ENCODE measurements around the gene NBEAL1. TPM values are rescaled to one million over a fixed set of nuclear protein-coding genes. Genes with fewer than 3 reads are reported as not detected.
"Not testable (repeated sequence)": the region's sequence is repeated elsewhere in the genome, so short reads cannot be mapped to it uniquely, and the experiment has no call there.

The NBEAL1 gene
- total RNA-seq, 1 experiment from 2014 or later = 6.9 TPM

DNA sequence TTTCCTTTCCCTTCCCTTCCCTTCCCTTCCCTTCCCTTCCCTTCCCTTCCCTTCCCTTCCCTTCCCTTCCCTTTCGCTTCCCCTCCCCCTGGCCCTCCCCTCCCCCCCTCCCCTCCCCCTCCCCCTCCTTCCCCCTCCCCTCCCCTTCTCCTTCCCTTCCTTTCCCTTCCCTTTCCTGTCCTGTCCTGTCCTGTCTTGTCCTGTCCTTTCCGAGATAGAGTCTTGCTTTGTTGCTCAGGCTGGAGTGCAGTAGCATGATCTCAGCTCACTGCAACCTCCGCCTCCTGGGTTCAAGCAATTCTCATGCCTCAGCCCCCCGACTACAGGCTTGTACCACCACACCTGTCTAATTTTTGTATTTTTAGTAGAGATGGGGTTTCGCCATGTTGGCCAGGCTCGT, 24.5 kb downstream of the NBEAL1 start:
- DNase-seq (ENCODE audit: low read depth) = not testable (repeated sequence)

DNA sequence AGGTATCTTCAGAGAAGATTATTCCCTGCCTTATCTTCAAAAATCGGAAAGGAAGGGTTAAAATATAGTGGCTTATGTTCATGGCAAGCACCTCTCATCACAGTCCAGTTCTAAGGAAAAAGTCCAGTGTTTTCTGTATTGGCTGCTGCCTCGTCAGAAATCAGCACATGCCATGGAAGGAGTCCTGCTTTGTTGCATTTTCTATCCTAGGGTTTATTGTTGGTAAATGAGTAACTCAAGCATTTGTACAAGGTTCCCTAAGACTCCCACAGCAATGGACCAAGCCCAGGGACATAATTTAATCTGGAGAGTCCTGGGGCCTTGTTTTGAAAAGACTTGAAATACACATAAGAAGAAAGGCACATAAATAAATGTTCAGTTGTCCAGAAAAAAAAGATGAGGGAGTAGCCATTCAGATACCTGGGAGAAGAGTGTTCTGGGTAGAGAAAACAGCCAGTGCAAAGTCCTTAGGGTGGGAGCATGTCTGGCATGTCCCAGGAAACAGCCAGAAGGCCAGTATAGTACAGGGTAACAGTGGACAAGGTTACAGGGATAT, 26.4 kb downstream of the NBEAL1 start:
- DNase-seq (ENCODE audit: low read depth) = no peak

DNA sequence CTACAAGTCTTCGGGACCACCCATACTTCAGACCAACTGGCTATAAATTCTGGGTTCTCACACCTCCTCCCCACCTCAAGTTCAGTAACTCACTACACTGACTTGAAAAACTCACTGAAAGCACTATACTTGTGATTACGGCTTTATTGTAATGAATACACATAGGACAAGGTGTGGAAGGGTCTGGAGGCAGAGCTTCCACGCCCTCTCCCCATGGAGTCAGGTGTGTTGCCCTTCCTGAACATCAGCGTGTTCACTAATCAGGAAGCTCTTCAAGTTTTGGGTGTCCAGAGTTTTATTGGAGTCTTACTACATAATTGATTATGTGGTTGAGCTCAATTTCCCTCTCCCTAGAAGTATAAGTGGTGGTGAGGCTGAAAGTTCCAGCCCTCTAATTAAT, 27.5 kb downstream of the NBEAL1 start:
- no peak for DNase-seq (ENCODE audit: low read depth)

DNA sequence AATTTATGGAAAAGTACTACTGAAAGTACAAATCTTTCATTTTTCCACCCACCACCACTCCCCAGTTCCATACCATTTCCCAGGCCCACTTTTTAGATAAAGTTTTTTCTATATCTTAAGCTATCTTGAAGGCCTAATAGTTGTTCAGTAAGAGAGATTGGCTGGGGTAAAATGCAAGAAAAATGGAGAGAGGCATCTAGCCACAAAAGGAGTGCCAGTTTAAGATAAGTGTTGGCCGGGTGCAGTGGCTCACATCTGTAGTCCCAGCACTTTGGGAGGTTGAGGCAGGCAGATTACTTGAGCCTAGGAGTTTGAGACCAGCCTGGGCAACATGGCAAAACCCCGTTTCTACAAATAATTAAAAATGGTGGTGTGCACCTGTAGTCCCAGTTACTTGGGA, 28.6 kb downstream of the NBEAL1 start:
- DNase-seq (ENCODE audit: low read depth) = no peak

DNA sequence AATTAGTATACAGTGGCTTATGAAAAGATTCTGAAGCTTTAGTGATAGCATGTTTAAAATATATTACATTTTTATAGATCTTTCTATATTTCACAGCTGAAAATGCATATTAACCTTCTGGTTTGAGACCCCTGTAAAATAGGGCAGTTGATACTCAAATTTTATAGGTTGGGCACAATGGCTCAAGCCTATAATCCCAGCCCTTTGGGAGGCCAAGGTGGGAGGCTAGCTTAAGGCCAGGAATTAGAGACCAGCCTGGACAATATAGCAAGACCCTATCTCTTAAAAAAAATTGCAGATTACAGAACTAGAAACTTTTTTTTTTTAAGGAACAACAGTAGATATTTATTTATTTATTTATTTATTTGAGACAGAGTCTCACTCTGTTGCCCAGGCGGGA, 31.2 kb downstream of the NBEAL1 start:
- DNase-seq (ENCODE audit: low read depth) = no peak

DNA sequence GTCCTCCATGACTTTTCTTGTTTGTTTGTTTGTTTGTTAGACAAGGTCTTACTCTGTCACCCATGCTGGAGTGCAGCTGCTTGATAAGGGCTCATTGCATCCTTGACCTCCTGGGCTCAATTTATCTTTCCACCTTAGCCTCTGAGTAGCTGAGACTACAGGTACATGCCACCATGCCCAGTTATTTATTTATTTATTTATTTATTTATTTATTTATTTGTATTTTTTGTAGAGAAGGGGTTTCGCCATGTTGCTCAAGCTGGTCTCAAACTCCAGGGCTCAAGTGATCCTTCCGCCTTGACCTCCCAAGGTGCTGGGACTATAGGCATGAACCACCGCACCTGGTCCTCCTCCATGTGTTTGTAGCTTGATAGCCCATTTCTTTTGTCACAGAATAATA, 37.9 kb downstream of the NBEAL1 start:
- no peak for DNase-seq (ENCODE audit: low read depth)

DNA sequence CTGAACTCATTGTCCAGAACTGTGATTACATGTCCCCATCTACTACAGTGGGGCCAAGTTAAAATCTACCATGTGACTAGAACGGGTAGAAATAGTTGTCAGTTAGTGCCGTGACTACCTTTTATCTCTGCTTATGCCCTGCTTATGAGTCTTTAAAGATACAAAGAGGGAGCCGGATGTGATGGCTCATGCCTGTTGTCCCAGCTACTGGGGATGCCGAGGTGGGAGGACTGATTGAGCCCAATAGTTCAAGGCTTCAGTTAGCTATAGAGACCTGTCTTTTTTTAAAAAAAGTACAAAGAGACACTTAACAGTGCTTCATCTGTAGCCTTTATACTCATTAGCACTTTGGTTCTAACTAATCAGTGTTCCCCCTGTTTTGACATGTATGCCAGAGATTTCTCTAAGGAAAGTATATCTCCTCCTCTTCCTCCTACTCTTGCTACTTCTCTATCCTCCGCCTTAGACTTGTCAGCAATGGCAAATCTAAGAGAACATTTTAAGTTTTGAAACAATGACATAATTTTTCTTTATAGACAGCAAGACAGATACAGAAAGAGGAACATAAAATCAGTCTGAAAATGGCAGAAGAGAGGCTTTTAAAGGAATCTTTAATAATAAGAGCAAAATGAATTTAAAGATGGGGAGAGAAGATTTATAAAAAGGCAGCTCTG, 45.0 kb downstream of the NBEAL1 start:
- DNase-seq (ENCODE audit: low read depth) = no peak

DNA sequence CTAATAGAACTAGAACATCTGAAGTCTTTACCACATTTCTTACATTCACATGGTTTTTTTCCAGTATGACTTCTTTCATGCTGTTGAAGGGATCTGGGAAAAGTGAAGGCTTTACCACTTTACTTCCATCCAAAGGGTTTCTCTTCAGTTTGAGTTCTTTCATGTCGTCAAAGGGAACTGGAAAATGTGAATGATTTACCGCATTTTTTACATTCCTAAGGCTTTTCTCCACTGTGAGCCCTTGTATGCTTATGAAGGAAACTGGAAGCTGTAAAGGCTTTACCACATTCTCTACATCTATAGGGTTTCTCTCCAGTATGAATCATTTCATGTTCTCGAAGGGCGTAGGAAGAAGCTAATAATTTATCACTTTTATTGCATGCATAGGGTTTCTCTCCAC, 46.7 kb downstream of the NBEAL1 start:
- DNase-seq (ENCODE audit: low read depth) = peak; percentile 10

DNA sequence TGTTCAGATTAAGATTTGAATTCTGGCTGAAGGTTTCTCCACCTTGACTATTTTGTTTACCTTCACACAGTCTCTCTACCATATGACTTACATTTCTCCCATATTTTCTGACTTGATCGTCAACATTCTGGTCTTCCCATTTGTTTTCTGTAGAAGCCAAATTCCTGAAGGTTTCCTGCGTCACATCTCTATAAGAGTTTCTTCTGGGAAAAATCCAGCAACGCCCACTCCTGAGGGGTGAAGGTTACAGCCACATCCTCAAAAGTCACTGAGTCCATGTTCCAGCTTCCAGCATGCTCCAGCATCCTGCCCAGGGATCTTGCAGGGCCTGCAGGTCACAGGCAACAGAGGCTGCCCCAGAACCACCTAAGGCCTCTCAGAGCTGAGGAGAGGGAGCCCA, 47.5 kb downstream of the NBEAL1 start:
- no peak for DNase-seq (ENCODE audit: low read depth)

DNA sequence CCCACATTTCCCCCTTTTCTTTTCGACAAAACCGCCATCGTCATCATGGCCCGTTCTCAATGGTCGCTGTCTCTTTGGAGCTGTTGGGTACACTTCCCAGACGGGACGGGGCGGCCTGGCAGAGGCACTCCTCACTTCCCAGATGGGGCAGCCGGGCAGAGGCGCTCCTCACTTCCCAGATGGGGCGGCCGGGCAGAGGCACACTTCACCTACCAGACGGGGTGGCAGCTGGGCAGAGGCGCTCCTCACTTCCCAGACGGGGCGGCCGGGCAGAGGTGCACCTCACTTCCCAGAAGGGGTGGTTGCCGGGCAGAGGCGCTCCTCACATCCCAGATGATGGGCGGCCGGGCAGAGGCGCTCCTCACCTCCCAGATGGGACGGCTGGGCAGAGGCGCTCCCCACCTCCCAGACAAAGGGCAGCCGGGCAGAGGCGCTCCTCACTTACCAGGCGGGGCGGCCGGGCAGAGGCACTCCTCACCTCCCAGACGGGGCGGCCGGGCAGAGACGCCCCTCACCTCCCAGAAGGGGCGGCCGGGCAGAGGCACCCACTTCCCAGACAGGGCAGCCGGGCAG, 51.9 kb downstream of the NBEAL1 start:
- DNase-seq (ENCODE audit: low read depth) = not testable (repeated sequence)

DNA sequence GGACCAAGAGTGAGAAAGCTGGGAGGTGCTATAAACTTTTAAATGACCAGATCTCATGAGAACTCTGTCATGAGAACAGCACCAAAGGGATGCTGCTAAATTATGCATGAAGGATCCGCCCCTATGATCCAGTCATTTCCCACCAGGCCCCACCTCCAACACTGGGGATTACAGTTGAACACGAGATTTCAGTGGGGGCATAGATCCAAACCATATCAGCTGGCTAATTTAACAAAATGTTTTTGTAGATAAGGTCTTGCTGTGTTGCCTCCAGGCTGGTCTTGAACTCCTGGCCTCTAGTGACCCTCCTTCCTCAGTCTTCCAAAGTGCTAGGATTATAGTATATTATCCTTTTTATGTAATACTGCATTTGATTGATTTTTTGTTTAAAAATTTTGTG, 56.0 kb downstream of the NBEAL1 start:
- no peak for DNase-seq (ENCODE audit: low read depth)

DNA sequence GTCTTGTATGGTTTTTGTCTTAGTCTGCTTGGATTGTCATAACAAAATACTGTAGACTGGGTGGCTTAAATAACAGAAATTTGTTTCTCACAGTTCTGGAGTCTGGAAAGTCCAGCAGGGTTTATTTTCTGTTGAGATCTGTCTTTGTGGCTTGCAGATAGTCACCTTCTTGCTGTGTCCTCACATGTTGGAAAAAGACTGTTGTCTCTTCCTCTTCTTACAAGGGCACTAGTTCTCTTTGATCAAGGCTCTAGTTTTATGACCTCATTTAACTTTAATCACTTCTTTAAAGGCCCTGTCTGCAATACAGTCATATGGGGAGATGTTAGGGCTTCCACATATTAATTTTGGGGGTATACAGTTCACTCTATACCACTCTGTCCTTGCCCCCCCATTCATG, 56.5 kb downstream of the NBEAL1 start:
- DNase-seq (ENCODE audit: low read depth) = no peak

DNA sequence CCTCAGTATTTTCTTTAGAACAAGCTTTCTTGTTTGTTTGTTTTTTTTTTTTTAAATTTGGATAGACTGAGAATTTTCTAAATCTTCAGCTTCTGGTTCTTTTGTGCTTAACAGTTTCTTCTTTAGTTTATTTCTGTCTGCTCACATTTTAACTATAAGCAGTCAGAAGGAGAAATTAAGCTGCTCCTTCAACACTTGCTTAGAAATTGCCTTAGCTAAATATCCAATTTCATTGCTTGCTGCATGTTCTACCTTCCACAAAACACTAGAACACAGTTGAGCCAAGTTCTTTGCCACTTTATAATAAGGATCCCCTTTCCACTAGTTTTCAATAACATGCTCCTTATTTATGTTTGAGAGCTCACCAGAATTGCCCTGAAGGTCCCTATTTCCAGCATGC, 57.7 kb downstream of the NBEAL1 start:
- no peak for DNase-seq (ENCODE audit: low read depth)

DNA sequence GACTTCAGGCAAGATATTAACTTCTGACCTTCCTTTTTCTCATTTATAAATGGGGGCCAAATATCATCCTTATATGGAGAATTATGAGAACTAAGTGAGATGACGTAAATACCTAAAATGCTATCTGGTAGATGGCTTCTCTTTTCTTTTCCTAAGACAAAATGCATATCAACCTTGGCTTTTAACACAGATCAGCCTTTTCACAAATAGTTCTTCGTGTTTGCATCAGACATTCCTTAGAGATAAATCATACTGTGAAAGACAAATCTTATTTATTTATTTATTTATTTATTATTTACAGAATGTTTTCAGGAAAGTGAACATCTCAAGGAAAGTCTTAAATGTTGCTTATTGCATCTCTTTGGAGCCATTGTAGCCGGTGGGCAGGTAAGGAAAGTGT, 62.8 kb downstream of the NBEAL1 start:
- peak; percentile 8 for DNase-seq (ENCODE audit: low read depth)

DNA sequence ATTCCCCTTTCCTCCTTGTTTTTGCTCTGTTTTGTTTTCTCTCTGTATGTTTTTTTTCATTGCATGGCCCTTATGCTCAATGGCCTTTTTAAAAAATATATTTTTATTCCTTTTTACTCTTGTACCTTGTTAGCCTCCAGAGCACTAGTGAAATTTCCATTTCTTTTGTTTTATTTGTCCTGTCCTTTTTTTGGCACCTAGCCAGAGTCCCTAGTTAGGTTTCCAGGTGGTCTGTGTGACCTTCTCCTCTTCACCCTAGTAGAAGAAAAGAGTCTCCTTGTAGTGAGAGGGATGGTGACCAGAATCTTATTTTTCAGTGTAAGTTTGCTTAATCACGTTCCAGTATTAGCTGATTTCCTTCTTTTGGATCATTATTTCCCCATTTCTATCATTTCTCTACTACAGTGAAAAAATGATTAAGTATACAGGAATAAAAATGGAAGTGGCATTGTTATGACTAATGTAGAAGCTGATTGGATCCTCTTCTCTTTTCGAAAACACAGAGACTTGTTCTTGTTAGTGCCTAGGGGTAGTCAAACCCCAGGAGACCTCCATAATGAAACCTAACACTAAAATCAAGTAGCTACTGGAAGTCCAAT, 65.9 kb downstream of the NBEAL1 start:
- DNase-seq (ENCODE audit: low read depth) = no peak

DNA sequence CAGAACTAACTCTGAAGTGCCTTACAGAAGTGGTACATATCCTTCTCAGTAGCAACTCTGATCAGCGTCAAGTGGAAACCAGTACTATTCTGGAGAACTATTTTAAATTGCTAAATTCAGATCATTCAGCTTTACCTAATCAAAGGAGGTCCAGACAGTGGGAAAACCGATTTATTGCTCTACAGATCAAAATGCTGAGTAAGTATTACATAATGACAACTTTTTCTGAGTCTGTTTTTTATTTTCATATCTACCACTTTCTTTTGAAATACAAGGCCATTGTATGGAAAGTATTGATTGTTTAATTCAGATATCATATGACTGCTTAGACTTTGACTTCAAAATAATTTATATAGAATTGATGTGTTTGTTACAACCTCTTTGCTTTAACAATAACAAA, 68.7 kb downstream of the NBEAL1 start:
- DNase-seq (ENCODE audit: low read depth) = no peak

DNA sequence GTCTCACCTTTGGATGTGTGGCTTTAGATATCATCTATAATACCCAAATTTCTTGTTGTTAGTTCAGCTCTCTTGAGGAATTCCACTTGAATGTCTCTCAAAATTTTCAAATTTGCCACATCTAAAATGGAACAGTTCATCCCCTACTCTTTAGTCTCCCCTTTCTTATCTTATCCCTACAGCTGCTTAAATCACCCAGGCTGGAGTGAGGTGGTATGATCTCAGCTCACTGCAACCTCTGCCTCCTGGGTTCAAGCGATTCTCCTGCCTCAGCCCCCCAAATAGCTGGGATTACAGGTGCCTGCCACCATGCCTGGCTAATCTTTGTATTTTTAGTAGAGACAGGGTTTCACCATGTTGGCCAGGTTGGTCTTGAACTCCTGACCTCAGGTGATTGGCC, 71.7 kb downstream of the NBEAL1 start:
- not testable (repeated sequence) for DNase-seq (ENCODE audit: low read depth)

DNA sequence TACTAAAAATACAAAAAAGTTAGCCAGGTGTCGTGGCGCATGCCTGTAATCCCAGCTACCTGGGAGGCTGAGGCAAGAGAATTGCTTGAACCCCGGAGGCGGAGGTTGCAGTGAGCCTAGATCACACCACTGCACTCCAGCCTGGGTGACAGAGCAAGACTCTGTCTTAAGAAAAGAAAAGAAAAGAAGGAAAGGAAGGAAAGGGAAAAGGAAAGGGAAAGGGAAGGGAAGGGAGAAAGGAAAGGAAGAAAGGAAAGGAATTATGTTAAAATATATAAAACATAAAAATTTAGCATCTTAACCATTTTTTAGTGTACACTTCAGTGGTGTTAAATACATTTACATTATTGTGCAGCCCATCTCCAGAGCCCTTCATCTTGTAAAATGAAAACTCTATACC, 76.0 kb downstream of the NBEAL1 start:
- DNase-seq (ENCODE audit: low read depth) = not testable (repeated sequence)

DNA sequence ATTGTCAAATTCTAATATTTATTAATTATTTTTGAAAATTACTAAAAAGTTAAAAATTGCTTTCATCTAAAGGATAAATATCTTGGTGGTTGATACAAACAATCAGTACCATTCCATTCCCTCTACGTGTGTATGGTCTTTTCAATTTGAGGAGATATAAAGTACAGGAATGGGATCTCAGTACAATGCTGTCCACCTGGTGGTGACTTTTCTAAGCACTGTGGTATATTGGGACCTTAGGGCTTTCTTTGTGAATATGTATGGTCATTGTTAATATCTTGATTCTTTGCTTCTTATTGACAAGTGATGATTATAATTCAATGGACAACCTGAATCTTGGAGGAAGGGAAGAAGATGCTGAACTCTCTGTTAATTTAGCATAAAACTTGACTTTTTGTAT, 83.1 kb downstream of the NBEAL1 start:
- DNase-seq (ENCODE audit: low read depth) = peak; percentile 7

DNA sequence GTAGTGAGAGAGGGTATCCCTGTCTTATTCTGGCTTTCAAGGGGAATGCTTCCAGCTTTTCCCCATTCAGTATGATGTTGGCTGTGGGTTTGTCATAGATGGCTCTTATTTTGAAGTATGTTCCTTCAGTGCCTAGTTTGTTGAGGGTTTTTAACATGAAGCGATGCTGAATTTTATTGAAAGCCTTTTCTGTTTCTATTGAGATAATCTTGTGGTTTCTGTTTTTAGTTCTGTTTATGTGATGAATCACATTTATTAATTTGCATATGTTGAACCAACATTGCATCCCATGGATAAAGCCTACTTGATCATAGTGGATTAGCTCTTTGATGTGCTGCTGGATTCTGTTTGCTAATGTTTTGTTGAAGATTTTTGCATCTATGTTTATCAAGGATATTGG, 87.7 kb downstream of the NBEAL1 start:
- peak; percentile 30 for DNase-seq (ENCODE audit: low read depth)

DNA sequence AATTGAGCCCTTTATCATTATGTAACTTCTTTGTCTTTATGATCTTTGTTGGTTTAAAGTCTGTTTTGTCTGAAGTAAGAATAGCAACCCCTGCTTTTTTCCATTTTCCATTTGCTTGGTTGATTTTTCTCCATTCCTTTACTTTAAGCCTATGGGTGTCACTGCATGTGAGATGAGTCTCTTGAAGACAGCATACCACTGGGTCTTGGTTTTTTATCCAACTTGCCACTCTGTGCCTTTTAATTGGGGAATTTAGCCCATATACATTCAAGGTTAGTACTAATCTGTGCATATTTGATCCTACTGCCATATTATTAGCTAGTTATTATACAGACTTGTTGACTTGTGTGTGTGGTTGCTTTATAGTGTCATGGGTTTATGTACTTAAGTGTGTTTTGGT, 89.6 kb downstream of the NBEAL1 start:
- no peak for DNase-seq (ENCODE audit: low read depth)

DNA sequence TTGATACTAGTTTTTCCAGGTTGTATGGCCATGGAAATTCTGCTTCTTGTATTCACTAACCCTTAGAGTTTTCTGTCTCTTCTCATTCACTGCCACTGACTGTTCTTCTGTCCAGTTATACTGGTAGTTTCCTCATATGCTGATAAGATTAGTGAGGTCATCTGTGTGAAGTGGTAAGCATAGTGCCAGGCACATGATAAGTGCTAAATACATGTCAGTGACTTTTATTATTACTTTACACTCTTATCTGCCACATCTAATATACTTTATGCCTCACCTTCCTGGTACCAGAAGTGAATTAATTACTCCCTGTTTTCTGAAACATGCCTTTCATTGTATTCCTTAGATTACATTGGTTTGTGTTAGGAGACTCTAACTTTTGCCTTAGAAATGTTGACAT, 91.3 kb downstream of the NBEAL1 start:
- DNase-seq (ENCODE audit: low read depth) = no peak

DNA sequence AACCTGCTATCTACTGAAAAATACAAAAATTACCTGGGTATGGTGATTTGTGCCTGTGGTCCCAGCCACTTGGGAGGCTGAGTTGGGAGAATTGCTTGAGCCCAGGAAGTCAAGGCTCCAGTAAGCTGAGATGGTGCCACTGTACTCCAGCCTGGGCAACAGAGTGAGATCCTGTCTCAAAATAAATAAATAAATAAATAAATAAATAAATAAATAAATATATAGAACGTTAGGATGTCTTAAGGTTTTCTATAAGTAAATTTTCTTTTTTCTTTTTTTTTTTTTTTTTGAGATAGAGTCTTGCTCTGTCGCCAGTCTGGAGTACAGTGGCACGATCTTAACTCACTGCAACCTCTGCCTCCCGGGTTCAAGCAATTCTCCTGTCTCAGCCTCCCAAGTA, 95.8 kb downstream of the NBEAL1 start:
- not testable (repeated sequence) for DNase-seq (ENCODE audit: low read depth)

Data from M059J (cell line).